ENCODE results near the gene SLCO2A1.

DNA sequence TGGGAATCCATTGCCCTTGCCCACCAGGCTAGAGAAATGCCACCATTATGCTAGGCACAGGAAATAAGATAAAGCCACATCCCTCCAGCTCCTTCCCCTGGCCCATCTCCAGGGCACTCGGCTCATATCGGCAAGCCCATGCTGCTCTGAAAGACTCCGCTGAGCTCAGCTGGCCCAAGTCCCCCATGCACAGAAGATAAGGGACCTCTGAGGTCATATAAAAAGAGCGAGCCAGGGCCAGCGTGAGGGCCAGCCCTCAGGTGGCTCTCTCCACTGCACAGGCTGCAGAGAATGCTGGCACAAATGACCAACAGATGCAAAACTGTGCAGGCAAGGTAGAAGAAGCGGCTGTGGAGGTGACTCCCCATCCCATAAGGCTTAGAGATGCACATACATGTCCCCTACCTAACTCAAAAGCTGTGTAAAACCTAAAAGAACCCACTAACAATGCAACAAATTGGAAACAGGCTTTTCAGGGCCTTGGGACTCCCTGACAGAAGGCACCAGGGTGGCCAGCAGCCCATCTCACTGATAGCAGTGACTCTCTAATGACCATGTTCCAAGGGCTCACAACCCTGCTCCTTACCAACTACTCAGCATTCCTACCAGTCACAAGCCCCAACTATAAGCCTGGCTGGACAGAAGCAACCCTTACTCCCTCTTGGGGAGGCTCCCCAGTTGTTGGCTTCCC lies 137.0 kb downstream of the SLCO2A1 start:
- TF ChIP-seq, protein P1, sequence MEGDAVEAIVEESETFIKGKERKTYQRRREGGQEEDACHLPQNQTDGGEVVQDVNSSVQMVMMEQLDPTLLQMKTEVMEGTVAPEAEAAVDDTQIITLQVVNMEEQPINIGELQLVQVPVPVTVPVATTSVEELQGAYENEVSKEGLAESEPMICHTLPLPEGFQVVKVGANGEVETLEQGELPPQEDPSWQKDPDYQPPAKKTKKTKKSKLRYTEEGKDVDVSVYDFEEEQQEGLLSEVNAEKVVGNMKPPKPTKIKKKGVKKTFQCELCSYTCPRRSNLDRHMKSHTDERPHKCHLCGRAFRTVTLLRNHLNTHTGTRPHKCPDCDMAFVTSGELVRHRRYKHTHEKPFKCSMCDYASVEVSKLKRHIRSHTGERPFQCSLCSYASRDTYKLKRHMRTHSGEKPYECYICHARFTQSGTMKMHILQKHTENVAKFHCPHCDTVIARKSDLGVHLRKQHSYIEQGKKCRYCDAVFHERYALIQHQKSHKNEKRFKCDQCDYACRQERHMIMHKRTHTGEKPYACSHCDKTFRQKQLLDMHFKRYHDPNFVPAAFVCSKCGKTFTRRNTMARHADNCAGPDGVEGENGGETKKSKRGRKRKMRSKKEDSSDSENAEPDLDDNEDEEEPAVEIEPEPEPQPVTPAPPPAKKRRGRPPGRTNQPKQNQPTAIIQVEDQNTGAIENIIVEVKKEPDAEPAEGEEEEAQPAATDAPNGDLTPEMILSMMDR (IDR thresholded peaks at IDR 0.05): no peak
- TF ChIP-seq POLR2A (IDR thresholded peaks at IDR 0.05) (no peak), POLR2AphosphoS5 (IDR thresholded peaks at IDR 0.05) (no peak)

Measured in breast epithelium (tissue), 3 donors.